Measurements from ENCODE around the gene PSMF1. TPM values are rescaled to one million over a fixed set of nuclear protein-coding genes. Genes with fewer than 3 reads are reported as not detected.

PSMF1 gene
- total and polyA plus RNA-seq, 2 donors from 2014 or later = 93.2 to 135 TPM

GRCh38 chr20:1119128-1119505 lies 715 bp downstream of the PSMF1 start:
- peak overlapping the region; percentile 59 for H3K27ac ChIP-seq (ENCODE audit: low read depth in 2 of 2, low read length in 2 of 2)

GRCh38 chr20:1119524-1119923 lies 1.1 kb downstream of the PSMF1 start:
- H3K27me3 ChIP-seq (ENCODE audit: control insufficient read depth, insufficient read depth, low read length) = no peaks in the 10 kb centered on the region
- intact Hi-C loops (cut with DNase I) = no loop called here
- peak overlapping the region; percentile 88 to 99 (median 97) for H3K4me3 ChIP-seq (ENCODE audit: low read length in 3 of 3)
- DNase-seq = no peak
- H3K4me1 ChIP-seq (ENCODE audit: control insufficient read depth in 2 of 3, insufficient read depth in 2 of 3, low read depth in 1 of 3, low read length in 3 of 3) = peaks cover 0 to 22% (median 12%) of the 10 kb centered on the region in 3 donors
- H3K9me3 ChIP-seq (ENCODE audit: control insufficient read depth in 2 of 3, insufficient read depth in 1 of 3, low read length in 3 of 3) = no peaks in the 10 kb centered on the region
- H3K36me3 ChIP-seq (ENCODE audit: control insufficient read depth in 2 of 3, insufficient read depth in 3 of 3, low read length in 3 of 3) = no peaks in the 10 kb centered on the region
- no peak overlapping the region for H3K27ac ChIP-seq (ENCODE audit: low read depth in 2 of 2, low read length in 2 of 2)
- peak overlapping the region; percentile 88 to 98 (median 96) for H3K9ac ChIP-seq (ENCODE audit: low read length in 3 of 3)
- FAIRE-seq = no peak
- TF ChIP-seq CTCF (IDR thresholded peaks at IDR 0.05; ENCODE audit: borderline replicate concordance, extremely low read depth, insufficient read depth) = no peak

More at GRCh38 chr20:1119128-1119505, 715 bp downstream of the PSMF1 start:
- peak in 1 of 5 donors; percentile 6 for DNase-seq
- peaks cover 0 to 22% (median 12%) of the 10 kb centered on the region in 3 donors for H3K4me1 ChIP-seq (ENCODE audit: control insufficient read depth in 2 of 3, insufficient read depth in 2 of 3, low read depth in 1 of 3, low read length in 3 of 3)
- peak overlapping the region; percentile 88 to 99 (median 97) for H3K4me3 ChIP-seq (ENCODE audit: low read length in 3 of 3)
- H3K9ac ChIP-seq (ENCODE audit: low read length in 3 of 3) = peak overlapping the region; percentile 88 to 98 (median 96)
- no peak for TF ChIP-seq CTCF (IDR thresholded peaks at IDR 0.05; ENCODE audit: borderline replicate concordance, extremely low read depth, insufficient read depth)
- no peaks in the 10 kb centered on the region for H3K36me3 ChIP-seq (ENCODE audit: control insufficient read depth in 2 of 3, insufficient read depth in 3 of 3, low read length in 3 of 3)
- FAIRE-seq = no peak
- intact Hi-C loops (cut with DNase I) = no loop called here
- no peaks in the 10 kb centered on the region for H3K9me3 ChIP-seq (ENCODE audit: control insufficient read depth in 2 of 3, insufficient read depth in 1 of 3, low read length in 3 of 3)
- H3K27me3 ChIP-seq (ENCODE audit: control insufficient read depth, insufficient read depth, low read length) = no peaks in the 10 kb centered on the region

- intact Hi-C loops (cut with DNase I) = no loop called here
- Histone ChIP-seq H3K9ac (ENCODE audit: low read length in 3 of 3) (no peak overlapping the region), H3K4me3 (ENCODE audit: low read length in 3 of 3) (no peak overlapping the region), H3K4me1 (ENCODE audit: control insufficient read depth in 2 of 3, insufficient read depth in 2 of 3, low read depth in 1 of 3, low read length in 3 of 3) (peaks cover 0 to 22% (median 12%) of the 10 kb centered on the region in 3 donors), H3K27me3 (ENCODE audit: control insufficient read depth, insufficient read depth, low read length) (no peaks in the 10 kb centered on the region), H3K27ac (ENCODE audit: low read depth in 2 of 2, low read length in 2 of 2) (no peak overlapping the region), H3K9me3 (ENCODE audit: control insufficient read depth in 2 of 3, insufficient read depth in 1 of 3, low read length in 3 of 3) (no peaks in the 10 kb centered on the region), H3K36me3 (ENCODE audit: control insufficient read depth in 2 of 3, insufficient read depth in 3 of 3, low read length in 3 of 3) (peaks cover 0 to 14% (median 0%) of the 10 kb centered on the region in 3 donors)
- no peak for TF ChIP-seq CTCF (IDR thresholded peaks at IDR 0.05; ENCODE audit: borderline replicate concordance, extremely low read depth, insufficient read depth)
- DNase-seq (no peak), FAIRE-seq (no peak)
Observed at GRCh38 chr20:1121429-1121828, 3.0 kb downstream of the PSMF1 start.

Measured in kidney (tissue), 14 donors.